Hepatocyte (in vitro differentiated cells): ENCODE results near the gene FNIP2. TPM values are rescaled to one million over a fixed set of nuclear protein-coding genes. Genes with fewer than 3 reads are reported as not detected.

Experiments
- DNase-seq: peaks from one replicate; pipeline ENCODE4 v3.0.0-alpha.2; 2016; ENCODE audit warnings: low spot score
- H2AFZ ChIP-seq: fragments of 200-600 bp; sonication (generic); 2 replicates; pipeline ENCODE4 v1.6.0; 2016; ENCODE audit warnings: antibody characterized with exemption, mild to moderate bottlenecking
- H3K27ac ChIP-seq: fragments of 200-600 bp; sonication (generic); 2 replicates; pipeline ENCODE4 v1.5.1; 2016; ENCODE audit warnings: mild to moderate bottlenecking
- H3K27me3 ChIP-seq: fragments of 200-600 bp; sonication (generic); 2 replicates; pipeline ENCODE4 v1.6.1; 2016
- H3K36me3 ChIP-seq: fragments of 200-600 bp; sonication (generic); replicated peaks from 2 replicates; pipeline ENCODE4 v1.5.1; 2016; ENCODE audit warnings: low read depth; ENCODE audit not compliant: insufficient read depth
- H3K4me1 ChIP-seq: fragments of 200-600 bp; sonication (generic); 2 replicates; pipeline ENCODE4 v1.5.1; 2016; ENCODE audit warnings: mild to moderate bottlenecking, moderate library complexity; ENCODE audit not compliant: insufficient read depth
- H3K4me2 ChIP-seq: fragments of 200-600 bp; sonication (generic); 2 replicates; pipeline ENCODE4 v1.6.0; 2016
- H3K4me3 ChIP-seq: fragments of 200-600 bp; sonication (generic); 2 replicates; pipeline ENCODE4 v1.5.1; 2016; ENCODE audit warnings: mild to moderate bottlenecking
- H3K79me2 ChIP-seq: fragments of 200-600 bp; sonication (generic); 2 replicates; pipeline ENCODE4 v1.6.0; 2017; ENCODE audit warnings: mild to moderate bottlenecking
- H3K9me2 ChIP-seq: fragments of 200-600 bp; sonication (generic); replicated peaks from 2 replicates; pipeline ENCODE4 v1.6.0; 2017; ENCODE audit warnings: mild to moderate bottlenecking; ENCODE audit not compliant: insufficient read depth
- H3K9me3 ChIP-seq: fragments of 200-600 bp; sonication (generic); 2 replicates; pipeline ENCODE4 v1.5.1; 2016; ENCODE audit warnings: low read depth, mild to moderate bottlenecking
- H4K20me1 ChIP-seq: fragments of 200-600 bp; sonication (generic); 2 replicates; pipeline ENCODE4 v1.6.0; 2016; ENCODE audit warnings: mild to moderate bottlenecking; ENCODE audit not compliant: insufficient read depth, poor library complexity, severe bottlenecking
- EZH2 ChIP-seq: fragments of 200-600 bp; sonication (generic); IDR thresholded peaks from 2 replicates; pipeline ENCODE4 v1.6.1; 2016; ENCODE audit warnings: antibody characterized with exemption, mild to moderate bottlenecking, borderline replicate concordance
- EZH2phosphoT487 ChIP-seq: fragments of 200-600 bp; sonication (generic); IDR thresholded peaks from one replicate; pipeline ENCODE4 v1.6.1; 2018; ENCODE audit warnings: antibody characterized with exemption, mild to moderate bottlenecking, low read depth, moderate library complexity; ENCODE audit not compliant: unreplicated experiment, severe bottlenecking
- WGBS: methylation state at CpG from one replicate; pipeline ENCODE4 v1.1.6; 2016; ENCODE audit warnings: low lambda C conversion rate; ENCODE audit errors: missing lambda C conversion rate; 5-methylcytosine and 5-hydroxymethylcytosine counted together
- polyA plus RNA-seq: library from polyadenylated mRNA; unstranded; fragments of >200 nt; fragmentation: Nextera tagmentation; extraction: Ambion mirVana; gene quantifications from 2 replicates; pipeline ENCODE4 v1.2.1, GENCODE V29; 2016
- total RNA-seq: library from RNA; depleted of rRNA; stranded (reverse); fragments of >200 nt; gene quantifications from 2 replicates; pipeline ENCODE4 v1.2.3, GENCODE V29; 2014
- TF ChIP-seq, protein P1 (sequence below): fragments of 200-600 bp; sonication (generic); IDR thresholded peaks from 2 replicates; pipeline ENCODE4 v1.5.1; 2016; ENCODE audit warnings: antibody characterized with exemption, mild to moderate bottlenecking; ENCODE audit not compliant: poor library complexity

FNIP2 gene
- total and polyA plus RNA-seq, 2 experiments from 2014 or later: 20.8 to 61.0 TPM

DNA sequence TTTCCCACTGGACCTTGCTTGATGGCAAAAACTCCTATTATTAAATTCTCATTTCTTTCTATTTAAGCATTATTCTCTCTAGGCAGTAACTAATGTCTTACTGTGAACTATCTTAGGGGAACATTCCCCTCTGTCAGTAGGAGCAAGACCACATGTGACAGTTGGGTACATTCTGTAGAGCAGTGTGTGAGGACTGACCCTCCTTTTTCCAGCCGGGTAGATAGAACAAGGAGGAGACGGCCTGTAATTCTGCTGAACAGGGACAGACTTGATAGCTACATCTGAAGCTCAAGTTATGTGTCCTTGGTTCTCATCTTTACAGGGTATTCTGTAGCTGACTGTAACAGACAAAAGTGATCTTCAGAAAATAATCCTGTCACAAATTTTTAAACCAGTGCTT, 43.3 kb downstream of the FNIP2 start:
- 81% methylated on average over 2 of the region's 2 CpGs for WGBS
- H3K9me3 ChIP-seq: no peaks in the 10 kb centered on the region
- no peak for DNase-seq
- no peaks in the 10 kb centered on the region for H3K9me2 ChIP-seq
- peaks cover 21% of the 10 kb centered on the region for H3K4me1 ChIP-seq
- no peak overlapping the region for H2AFZ ChIP-seq
- TF ChIP-seq, protein P1, sequence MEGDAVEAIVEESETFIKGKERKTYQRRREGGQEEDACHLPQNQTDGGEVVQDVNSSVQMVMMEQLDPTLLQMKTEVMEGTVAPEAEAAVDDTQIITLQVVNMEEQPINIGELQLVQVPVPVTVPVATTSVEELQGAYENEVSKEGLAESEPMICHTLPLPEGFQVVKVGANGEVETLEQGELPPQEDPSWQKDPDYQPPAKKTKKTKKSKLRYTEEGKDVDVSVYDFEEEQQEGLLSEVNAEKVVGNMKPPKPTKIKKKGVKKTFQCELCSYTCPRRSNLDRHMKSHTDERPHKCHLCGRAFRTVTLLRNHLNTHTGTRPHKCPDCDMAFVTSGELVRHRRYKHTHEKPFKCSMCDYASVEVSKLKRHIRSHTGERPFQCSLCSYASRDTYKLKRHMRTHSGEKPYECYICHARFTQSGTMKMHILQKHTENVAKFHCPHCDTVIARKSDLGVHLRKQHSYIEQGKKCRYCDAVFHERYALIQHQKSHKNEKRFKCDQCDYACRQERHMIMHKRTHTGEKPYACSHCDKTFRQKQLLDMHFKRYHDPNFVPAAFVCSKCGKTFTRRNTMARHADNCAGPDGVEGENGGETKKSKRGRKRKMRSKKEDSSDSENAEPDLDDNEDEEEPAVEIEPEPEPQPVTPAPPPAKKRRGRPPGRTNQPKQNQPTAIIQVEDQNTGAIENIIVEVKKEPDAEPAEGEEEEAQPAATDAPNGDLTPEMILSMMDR: no peak
- TF ChIP-seq EZH2: no peak
- no peak for TF ChIP-seq EZH2phosphoT487
- H3K79me2 ChIP-seq: peaks cover 63% of the 10 kb centered on the region
- no peaks in the 10 kb centered on the region for H3K36me3 ChIP-seq
- peak overlapping the region; percentile 89 for H3K27ac ChIP-seq
- H3K27me3 ChIP-seq: no peaks in the 10 kb centered on the region
- no peaks in the 10 kb centered on the region for H4K20me1 ChIP-seq
- H3K4me3 ChIP-seq: no peak overlapping the region
- peak overlapping the region; percentile 18 for H3K4me2 ChIP-seq

DNA sequence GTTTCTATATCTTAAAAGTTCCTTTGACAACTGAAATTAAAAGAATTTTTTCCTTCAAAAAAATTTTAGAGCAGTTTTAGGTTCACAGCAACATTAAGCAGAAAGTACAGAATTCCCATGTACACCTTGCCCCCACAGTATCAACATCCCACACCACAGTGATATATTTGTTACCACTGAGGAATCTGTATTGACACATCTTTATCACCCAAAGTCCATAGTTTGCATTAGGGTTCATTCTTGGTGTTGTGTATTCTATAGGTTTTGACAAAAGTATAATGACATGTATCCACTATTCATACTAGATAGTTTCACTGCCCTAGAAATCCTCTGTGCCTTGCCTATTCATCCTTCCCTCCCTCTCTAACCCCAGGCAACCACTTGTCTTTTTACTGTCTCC, 43.7 kb downstream of the FNIP2 start:
- peaks cover 21% of the 10 kb centered on the region for H3K4me1 ChIP-seq
- H3K4me3 ChIP-seq: no peak overlapping the region
- no peaks in the 10 kb centered on the region for H3K27me3 ChIP-seq
- H3K9me3 ChIP-seq: no peaks in the 10 kb centered on the region
- no peak for DNase-seq
- no peaks in the 10 kb centered on the region for H3K9me2 ChIP-seq
- H3K36me3 ChIP-seq: no peaks in the 10 kb centered on the region
- no peak overlapping the region for H3K4me2 ChIP-seq
- TF ChIP-seq EZH2: no peak
- TF ChIP-seq, protein P1: no peak
- no peak for TF ChIP-seq EZH2phosphoT487
- no peaks in the 10 kb centered on the region for H4K20me1 ChIP-seq
- H2AFZ ChIP-seq: no peak overlapping the region
- peak overlapping the region; percentile 89 for H3K27ac ChIP-seq
- H3K79me2 ChIP-seq: peaks cover 63% of the 10 kb centered on the region

GRCh38 chr4:158813113-158813512, 44.3 kb downstream of the FNIP2 start:
- no peak for DNase-seq
- Histone ChIP-seq H4K20me1 (no peaks in the 10 kb centered on the region), H3K79me2 (peaks cover 62% of the 10 kb centered on the region), H3K9me2 (no peaks in the 10 kb centered on the region), H2AFZ (no peak overlapping the region), H3K4me2 (no peak overlapping the region), H3K27ac (no peak overlapping the region), H3K9me3 (no peaks in the 10 kb centered on the region), H3K4me1 (peaks cover 21% of the 10 kb centered on the region), H3K4me3 (no peak overlapping the region), H3K36me3 (no peaks in the 10 kb centered on the region), H3K27me3 (no peaks in the 10 kb centered on the region)
- no peak for TF ChIP-seq EZH2
- TF ChIP-seq EZH2phosphoT487: no peak
- TF ChIP-seq, protein P1: no peak
- 100% methylated on average over 3 of the region's 3 CpGs for WGBS

GRCh38 chr4:158814207-158814606, 45.4 kb downstream of the FNIP2 start:
- Histone ChIP-seq H3K4me2 (no peak overlapping the region), H3K9me2 (no peaks in the 10 kb centered on the region), H3K4me3 (no peak overlapping the region), H3K4me1 (peaks cover 25% of the 10 kb centered on the region), H2AFZ (no peak overlapping the region), H3K36me3 (no peaks in the 10 kb centered on the region), H3K27me3 (no peaks in the 10 kb centered on the region), H3K9me3 (no peaks in the 10 kb centered on the region), H3K27ac (no peak overlapping the region), H4K20me1 (no peaks in the 10 kb centered on the region), H3K79me2 (peaks cover 66% of the 10 kb centered on the region)
- TF ChIP-seq, protein P1: no peak
- TF ChIP-seq EZH2phosphoT487: no peak
- TF ChIP-seq EZH2: no peak
- WGBS: 34% methylated on average over 3 of the region's 3 CpGs
- DNase-seq: no peak
